HFF-Myc (cell line): ENCODE results near the gene CR2.

Source experiments
- DNase-seq: peaks from one replicate; pipeline ENCODE4 v3.0.0-alpha.2; 2011; ENCODE audit warnings: low read depth; ENCODE audit errors: extremely low read depth
- H3K4me3 ChIP-seq: replicated peaks from 2 replicates; pipeline ENCODE4 v1.5.1; 2011; ENCODE audit warnings: low read depth, mild to moderate bottlenecking, control low read depth, low read length
- CTCF ChIP-seq: IDR thresholded peaks from 2 replicates; pipeline ENCODE4 v1.5.1; 2012; ENCODE audit warnings: mild to moderate bottlenecking, low read depth, low read length, control low read depth; ENCODE audit errors: missing control alignments

The CR2 gene

DNA sequence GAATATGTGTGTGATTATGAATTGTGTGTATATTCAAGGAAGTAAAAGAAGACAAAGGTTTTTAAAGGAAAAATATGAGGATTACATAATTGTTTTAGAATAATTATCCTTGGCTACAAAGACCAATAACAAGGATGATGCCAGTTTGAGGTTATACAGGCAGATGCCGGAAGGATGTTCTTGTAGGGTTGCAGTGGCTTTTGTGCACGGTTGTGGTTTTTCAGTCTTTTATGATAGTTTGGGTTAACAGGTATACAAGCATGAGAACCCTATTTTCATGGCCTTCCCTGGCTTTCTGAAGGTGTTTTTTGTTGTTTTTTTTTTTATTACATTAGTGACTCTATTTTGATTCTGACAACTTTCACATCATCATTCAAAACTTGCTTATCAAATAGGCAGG is 4.9 kb downstream of the CR2 start:
- no peak for TF ChIP-seq CTCF
- no peak for DNase-seq
- H3K4me3 ChIP-seq, result no peak overlapping the region

- no peak for DNase-seq
- TF ChIP-seq CTCF, result no peak
- no peak overlapping the region for H3K4me3 ChIP-seq
Observed at GRCh38 chr1:207461649-207462048, 7.5 kb downstream of the CR2 start.

- no peak for TF ChIP-seq CTCF
- DNase-seq, result no peak
- H3K4me3 ChIP-seq, result no peak overlapping the region
Observed at GRCh38 chr1:207462535-207462934, 8.4 kb downstream of the CR2 start.

GRCh38 chr1:207463021-207463420 is 8.9 kb downstream of the CR2 start:
- DNase-seq, result no peak
- no peak overlapping the region for H3K4me3 ChIP-seq
- TF ChIP-seq CTCF, result no peak

- H3K4me3 ChIP-seq, result no peak overlapping the region
- DNase-seq, result no peak
- TF ChIP-seq CTCF, result no peak
Observed at GRCh38 chr1:207463571-207463970, 9.4 kb downstream of the CR2 start.

GRCh38 chr1:207470927-207471326 is 16.8 kb downstream of the CR2 start:
- TF ChIP-seq CTCF, result no peak
- no peak for DNase-seq
- H3K4me3 ChIP-seq, result no peak overlapping the region

GRCh38 chr1:207474210-207474609 is 20.1 kb downstream of the CR2 start:
- no peak for TF ChIP-seq CTCF
- DNase-seq, result no peak
- no peak overlapping the region for H3K4me3 ChIP-seq
